Effector memory CD4-positive, alpha-beta T cell (primary cell): ENCODE data around the gene CDKN2B.
A peak's percentile ranks its signal among the peaks of the same experiment; 100 is the strongest.

Source experiments
- DNase-seq, 3 donors: peaks; one replicate each; pipeline ENCODE4 v3.0.0-alpha.2; 2020
- H3K27ac ChIP-seq: 2 replicates; pipeline ENCODE4 v1.7.0; 2013; ENCODE audit warnings: mild to moderate bottlenecking, low read length, moderate library complexity; ENCODE audit not compliant: insufficient read depth, poor library complexity, severe bottlenecking
- H3K27me3 ChIP-seq: replicated peaks from 2 replicates; pipeline ENCODE4 v1.7.0; 2013; ENCODE audit warnings: mild to moderate bottlenecking, low read length; ENCODE audit not compliant: insufficient read depth, control insufficient read depth, poor library complexity, severe bottlenecking
- H3K36me3 ChIP-seq: 2 replicates; pipeline ENCODE4 v1.7.0; 2013; ENCODE audit warnings: mild to moderate bottlenecking, low read length, moderate library complexity; ENCODE audit not compliant: control insufficient read depth, insufficient read depth
- H3K4me1 ChIP-seq: 2 replicates; pipeline ENCODE4 v1.7.0; 2013; ENCODE audit warnings: low read length, mild to moderate bottlenecking; ENCODE audit not compliant: control insufficient read depth, insufficient read depth, poor library complexity, severe bottlenecking
- H3K4me3 ChIP-seq: 2 replicates; pipeline ENCODE4 v1.7.0; 2013; ENCODE audit warnings: low read length, low read depth, mild to moderate bottlenecking; ENCODE audit not compliant: insufficient read depth, poor library complexity, severe bottlenecking
- H3K9me3 ChIP-seq: 2 replicates; pipeline ENCODE4 v1.7.0; 2013; ENCODE audit warnings: mild to moderate bottlenecking, low read length, moderate library complexity; ENCODE audit not compliant: control insufficient read depth

CDKN2B gene

DNA sequence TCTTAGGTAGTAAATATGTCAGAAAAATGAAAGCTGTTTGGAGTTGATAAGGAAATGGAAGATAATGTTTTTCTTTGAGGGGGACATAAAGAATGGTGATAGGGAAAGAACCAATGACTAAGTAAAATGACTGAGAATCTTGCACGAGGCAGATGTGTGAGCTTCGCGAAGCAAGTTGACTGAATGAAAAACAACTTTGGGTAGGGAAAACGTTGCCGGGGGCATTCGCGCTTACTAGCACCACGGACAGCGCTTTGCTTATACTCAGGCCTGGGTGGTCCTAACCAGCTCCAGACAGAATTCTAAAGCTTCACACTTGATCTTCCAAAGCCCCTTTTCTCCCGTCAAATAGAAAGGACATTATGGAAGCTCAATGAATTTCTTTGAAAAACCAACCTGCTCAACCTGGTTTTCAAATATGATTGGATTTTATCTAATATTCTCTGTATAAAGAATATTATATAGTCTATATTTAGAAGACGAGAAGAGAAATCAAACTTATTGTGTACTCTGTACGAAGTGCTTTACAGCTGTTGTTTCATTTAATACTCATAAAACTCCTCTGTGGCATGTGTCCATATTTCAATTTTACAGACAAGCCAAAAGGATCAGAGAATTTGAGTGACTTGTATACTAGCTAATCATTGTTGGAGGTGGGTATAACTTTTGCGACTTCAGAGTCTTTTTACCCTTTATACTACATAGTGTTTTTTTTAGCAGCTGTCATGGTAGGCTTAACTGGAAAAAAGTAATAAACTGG lies 1.9 kb upstream of the CDKN2B start:
- DNase-seq: no peak
- no peak overlapping the region for H3K27ac ChIP-seq
- no peaks in the 10 kb centered on the region for H3K9me3 ChIP-seq
- peaks cover 28% of the 10 kb centered on the region for H3K27me3 ChIP-seq
- H3K4me3 ChIP-seq: no peak overlapping the region
- peaks cover 15% of the 10 kb centered on the region for H3K4me1 ChIP-seq
- H3K36me3 ChIP-seq: no peaks in the 10 kb centered on the region

DNA sequence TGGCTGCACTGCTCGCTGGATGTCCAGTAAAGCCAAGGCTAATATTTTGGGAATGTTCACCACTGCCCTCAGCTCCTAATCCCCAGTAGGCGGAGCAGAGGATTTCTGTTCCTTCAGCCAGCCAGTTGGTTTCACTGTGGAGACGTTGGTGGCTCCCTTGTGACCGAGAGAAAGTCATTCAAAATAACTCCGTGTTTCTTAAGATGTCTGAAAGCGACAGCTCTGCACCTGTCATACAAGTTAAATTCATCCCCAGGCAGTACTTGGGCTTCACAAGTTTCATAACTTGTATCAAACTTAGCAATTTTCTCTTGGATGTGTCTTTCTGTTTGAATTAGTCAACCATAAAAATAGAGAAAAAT lies 382 bp upstream of the CDKN2B start:
- no peak for DNase-seq
- no peaks in the 10 kb centered on the region for H3K36me3 ChIP-seq
- no peaks in the 10 kb centered on the region for H3K9me3 ChIP-seq
- H3K4me3 ChIP-seq: peak overlapping the region; percentile 72
- peak overlapping the region; percentile 8 for H3K27ac ChIP-seq
- peaks cover 25% of the 10 kb centered on the region for H3K4me1 ChIP-seq
- peaks cover 44% of the 10 kb centered on the region for H3K27me3 ChIP-seq

DNA sequence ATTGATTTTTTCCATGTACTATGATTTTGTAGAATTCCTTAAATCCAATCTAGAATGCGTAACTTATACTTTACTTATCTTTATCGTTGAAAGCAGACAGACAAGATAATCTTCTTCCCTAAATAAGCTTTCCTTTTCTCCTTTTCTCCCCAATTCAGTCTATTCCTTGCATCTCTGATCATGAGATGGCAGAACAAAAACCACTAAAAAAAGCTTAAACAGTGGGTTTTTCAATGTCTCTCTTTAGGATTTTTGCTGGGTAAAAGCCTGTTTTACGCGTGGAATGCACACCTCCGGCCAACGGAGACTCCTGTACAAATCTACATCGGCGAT lies 755 bp downstream of the CDKN2B start:
- Histone ChIP-seq H3K9me3 (no peaks in the 10 kb centered on the region), H3K4me1 (peaks cover 25% of the 10 kb centered on the region), H3K36me3 (no peaks in the 10 kb centered on the region), H3K27me3 (peaks cover 49% of the 10 kb centered on the region), H3K4me3 (peak overlapping the region; percentile 72), H3K27ac (no peak overlapping the region)
- DNase-seq: no peak

DNA sequence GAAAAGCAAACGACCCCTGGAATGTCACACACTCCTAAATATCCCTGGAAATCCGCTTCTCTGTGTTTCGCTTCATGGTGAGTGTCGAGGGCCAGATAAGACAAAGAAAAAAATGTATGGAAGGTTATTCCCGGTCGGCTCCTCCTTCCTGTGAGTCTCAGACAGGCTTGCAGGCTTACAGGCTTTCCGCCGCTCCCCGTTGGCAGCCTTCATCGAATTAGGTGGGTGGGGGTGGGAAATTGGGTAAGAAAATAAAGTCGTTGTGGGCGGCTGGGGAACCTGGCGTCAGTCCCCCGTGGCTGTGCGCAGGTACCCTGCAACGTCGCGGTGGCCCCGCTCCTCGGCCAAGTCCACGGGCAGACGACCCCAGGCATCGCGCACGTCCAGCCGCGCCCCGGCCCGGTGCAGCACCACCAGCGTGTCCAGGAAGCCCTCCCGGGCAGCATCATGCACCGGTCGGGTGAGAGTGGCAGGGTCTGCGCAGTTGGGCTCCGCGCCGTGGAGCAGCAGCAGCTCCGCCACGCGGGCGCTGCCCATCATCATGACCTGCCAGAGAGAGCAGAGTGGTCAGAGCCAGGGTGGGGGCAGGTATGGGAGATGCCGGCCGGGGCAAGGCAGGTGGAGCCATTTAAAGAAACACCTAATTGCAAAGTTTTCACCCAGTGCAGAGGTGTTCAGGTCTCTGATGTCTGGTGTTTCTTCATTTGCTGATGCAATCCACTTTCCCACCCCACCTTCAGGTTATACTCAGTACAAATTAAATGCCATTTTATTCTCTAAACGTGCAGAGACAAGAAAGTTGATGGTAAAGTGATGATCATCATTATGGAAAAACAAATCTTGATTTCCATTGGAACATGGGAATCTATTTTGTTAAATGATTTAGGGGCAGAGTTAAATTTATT lies 3.2 kb downstream of the CDKN2B start:
- no peaks in the 10 kb centered on the region for H3K9me3 ChIP-seq

DNA sequence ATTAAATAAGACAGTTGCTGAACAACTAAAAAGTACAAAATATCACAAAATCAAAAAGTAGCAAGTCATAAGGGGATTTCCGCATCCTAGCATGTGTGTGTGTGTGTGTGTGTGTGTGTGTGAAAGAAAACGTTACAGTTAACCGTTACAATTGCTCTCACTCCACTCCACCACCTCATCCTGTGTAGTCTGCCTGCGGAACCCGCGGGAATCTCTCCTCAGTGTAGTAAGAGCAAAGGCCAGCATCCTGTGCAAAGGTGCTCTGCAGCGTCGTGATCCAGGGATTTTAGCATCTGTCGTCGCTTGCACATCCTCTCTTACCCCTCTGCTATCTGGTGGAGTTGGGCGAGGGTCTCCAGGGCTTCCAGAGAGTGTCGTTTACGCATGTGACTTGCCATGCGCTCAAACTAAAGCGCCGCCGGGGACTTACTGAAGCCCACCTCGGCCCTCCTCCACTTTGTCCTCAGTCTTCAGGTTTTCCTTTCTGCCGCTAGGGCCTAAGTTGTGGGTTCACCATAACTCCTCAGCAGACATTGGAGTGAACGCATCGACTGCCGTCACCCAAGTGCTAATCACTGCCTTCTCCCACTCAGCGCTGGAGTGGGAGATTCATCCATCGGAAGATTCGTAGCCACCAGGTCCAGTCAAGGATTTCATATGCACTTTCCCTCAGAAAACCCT lies 3.9 kb downstream of the CDKN2B start:
- Histone ChIP-seq H3K4me3 (no peak overlapping the region), H3K9me3 (no peaks in the 10 kb centered on the region), H3K27me3 (peaks cover 48% of the 10 kb centered on the region), H3K36me3 (no peaks in the 10 kb centered on the region), H3K4me1 (peaks cover 25% of the 10 kb centered on the region), H3K27ac (no peak overlapping the region)
- no peak for DNase-seq

More for the DNA sequence above, 3.2 kb downstream of the CDKN2B start:
- no peak overlapping the region for H3K4me3 ChIP-seq
- H3K36me3 ChIP-seq: no peaks in the 10 kb centered on the region
- peaks cover 25% of the 10 kb centered on the region for H3K4me1 ChIP-seq
- peaks cover 48% of the 10 kb centered on the region for H3K27me3 ChIP-seq
- H3K27ac ChIP-seq: no peak overlapping the region
- no peak for DNase-seq

DNA sequence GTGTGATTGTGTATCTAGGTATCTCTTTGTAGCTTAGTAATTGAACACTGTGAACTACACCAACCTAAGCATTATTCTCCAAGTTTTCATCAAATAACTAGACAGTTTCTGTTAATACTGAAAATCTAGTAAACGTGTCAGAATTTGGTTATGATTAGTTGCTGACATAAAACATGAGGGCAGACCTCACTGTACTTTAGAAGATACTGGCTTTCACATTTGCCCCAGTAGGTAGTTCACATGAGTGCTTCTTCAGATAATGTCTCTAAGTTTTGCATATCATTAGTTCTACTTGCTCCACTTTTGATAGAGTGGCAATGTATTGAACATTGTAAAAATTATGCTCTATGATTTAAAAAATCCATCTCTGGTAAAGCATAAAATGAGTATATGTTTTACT lies 7.1 kb downstream of the CDKN2B start:
- no peaks in the 10 kb centered on the region for H3K36me3 ChIP-seq
- no peaks in the 10 kb centered on the region for H3K9me3 ChIP-seq
- H3K27me3 ChIP-seq: peaks cover 29% of the 10 kb centered on the region
- H3K4me1 ChIP-seq: peaks cover 10% of the 10 kb centered on the region
- DNase-seq: no peak
- no peak overlapping the region for H3K27ac ChIP-seq
- no peak overlapping the region for H3K4me3 ChIP-seq

DNA sequence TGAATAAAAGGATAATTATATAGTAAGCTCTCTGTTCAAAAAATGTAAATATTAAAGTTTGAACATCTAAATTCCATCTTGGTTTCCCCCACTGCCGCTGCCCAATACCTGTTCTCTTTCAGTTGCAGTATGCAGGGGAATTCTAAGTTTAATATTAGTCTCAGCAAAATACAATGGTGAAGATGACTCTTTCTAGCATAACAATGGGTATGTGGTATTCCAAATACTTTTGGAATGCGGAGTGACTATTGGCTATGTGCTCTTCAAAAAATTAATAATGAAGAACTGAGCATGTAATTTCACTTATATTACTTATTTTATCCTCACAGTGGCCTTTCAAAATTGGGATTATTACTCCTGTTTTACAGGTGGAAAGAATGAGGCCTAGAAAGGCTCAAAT lies 11.1 kb downstream of the CDKN2B start:
- Histone ChIP-seq H3K4me1 (peaks cover 9% of the 10 kb centered on the region), H3K4me3 (no peak overlapping the region), H3K9me3 (no peaks in the 10 kb centered on the region), H3K27ac (no peak overlapping the region), H3K36me3 (no peaks in the 10 kb centered on the region), H3K27me3 (no peaks in the 10 kb centered on the region)
- DNase-seq: no peak

DNA sequence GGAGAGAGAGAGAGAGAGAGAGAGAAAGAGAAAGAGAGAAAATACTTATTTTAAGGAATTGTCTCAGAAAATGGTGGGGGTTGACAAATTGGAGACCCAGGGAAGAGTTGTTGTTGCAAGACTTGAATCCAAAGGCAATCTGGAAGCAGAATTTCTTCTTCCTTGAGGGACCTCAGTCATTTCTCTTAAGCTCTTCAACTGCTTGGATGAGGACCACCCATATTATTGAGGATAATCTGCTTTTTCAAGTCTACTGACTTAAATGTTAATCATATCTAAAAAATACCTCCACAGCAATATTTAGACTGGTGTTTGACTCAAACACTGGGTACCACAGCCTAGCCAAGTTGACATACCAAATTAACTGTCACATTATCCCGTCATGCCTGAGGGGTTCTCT lies 11.6 kb downstream of the CDKN2B start:
- H3K4me3 ChIP-seq: no peak overlapping the region

DNA sequence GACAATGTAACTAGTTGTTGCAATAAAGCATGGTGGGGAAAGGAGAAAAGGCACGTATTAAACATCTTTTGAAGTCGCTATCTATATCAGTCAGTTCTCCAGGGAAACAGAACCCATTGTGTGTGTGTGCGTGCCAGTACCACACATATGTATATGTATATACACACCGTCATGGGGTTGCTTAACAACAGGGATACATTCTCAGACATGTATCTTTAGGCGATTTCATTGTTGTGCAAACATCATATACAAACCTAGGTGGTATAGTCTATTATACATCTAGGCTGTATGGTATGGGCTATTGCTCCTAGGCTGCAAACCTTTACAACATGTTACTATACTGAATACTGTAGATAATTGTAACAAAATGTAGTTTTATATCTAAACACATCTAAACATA lies 12.2 kb downstream of the CDKN2B start:
- H3K27me3 ChIP-seq: no peaks in the 10 kb centered on the region
- no peaks in the 10 kb centered on the region for H3K36me3 ChIP-seq
- no peak overlapping the region for H3K4me3 ChIP-seq
- H3K4me1 ChIP-seq: peaks cover 9% of the 10 kb centered on the region
- no peak for DNase-seq
- H3K9me3 ChIP-seq: no peaks in the 10 kb centered on the region
- no peak overlapping the region for H3K27ac ChIP-seq

More for the DNA sequence above, 11.6 kb downstream of the CDKN2B start:
- H3K4me1 ChIP-seq: peaks cover 9% of the 10 kb centered on the region
- no peak overlapping the region for H3K27ac ChIP-seq
- no peaks in the 10 kb centered on the region for H3K9me3 ChIP-seq
- H3K36me3 ChIP-seq: no peaks in the 10 kb centered on the region
- H3K27me3 ChIP-seq: no peaks in the 10 kb centered on the region
- no peak for DNase-seq

DNA sequence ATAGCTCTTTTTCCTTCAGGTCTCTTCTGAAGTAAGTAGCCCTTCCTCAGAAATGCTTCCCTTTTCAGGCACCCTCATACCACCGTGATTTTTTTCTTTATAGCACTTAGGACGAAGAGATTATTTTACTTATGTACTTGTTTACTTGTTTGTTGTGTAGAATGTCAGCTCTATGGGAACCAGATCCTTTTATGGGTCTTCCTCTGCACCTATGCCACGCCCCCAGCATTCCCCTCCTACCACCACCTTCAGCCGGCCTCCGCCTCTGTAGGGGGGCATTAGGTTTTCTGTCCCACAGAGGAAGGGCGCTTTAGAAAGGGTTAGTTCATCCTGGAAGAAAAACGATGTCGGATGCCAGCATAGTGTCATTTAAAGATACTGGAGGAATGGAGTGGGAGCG lies 12.7 kb downstream of the CDKN2B start:
- Histone ChIP-seq H3K27ac (no peak overlapping the region), H3K4me3 (no peak overlapping the region), H3K9me3 (no peaks in the 10 kb centered on the region), H3K4me1 (peaks cover 9% of the 10 kb centered on the region), H3K27me3 (no peaks in the 10 kb centered on the region), H3K36me3 (no peaks in the 10 kb centered on the region)
- no peak for DNase-seq
